GM12864 (cell line): ENCODE data around the gene SSR4.

ENCODE experiments used
- DNase-seq: peaks from one replicate; pipeline ENCODE4 v3.0.0-alpha.2; 2011; ENCODE audit warnings: low read depth
- H3K4me3 ChIP-seq: 2 replicates; pipeline ENCODE4 v1.5.1; 2011; ENCODE audit warnings: mild to moderate bottlenecking, low read depth, low read length, control low read depth
- TF ChIP-seq, protein P1 (sequence below): IDR thresholded peaks from 2 replicates; pipeline ENCODE4 v1.5.1; 2011; ENCODE audit warnings: low read depth, mild to moderate bottlenecking, moderate library complexity, low read length, control low read depth, inconsistent platforms; ENCODE audit errors: missing control alignments

SSR4 gene

DNA sequence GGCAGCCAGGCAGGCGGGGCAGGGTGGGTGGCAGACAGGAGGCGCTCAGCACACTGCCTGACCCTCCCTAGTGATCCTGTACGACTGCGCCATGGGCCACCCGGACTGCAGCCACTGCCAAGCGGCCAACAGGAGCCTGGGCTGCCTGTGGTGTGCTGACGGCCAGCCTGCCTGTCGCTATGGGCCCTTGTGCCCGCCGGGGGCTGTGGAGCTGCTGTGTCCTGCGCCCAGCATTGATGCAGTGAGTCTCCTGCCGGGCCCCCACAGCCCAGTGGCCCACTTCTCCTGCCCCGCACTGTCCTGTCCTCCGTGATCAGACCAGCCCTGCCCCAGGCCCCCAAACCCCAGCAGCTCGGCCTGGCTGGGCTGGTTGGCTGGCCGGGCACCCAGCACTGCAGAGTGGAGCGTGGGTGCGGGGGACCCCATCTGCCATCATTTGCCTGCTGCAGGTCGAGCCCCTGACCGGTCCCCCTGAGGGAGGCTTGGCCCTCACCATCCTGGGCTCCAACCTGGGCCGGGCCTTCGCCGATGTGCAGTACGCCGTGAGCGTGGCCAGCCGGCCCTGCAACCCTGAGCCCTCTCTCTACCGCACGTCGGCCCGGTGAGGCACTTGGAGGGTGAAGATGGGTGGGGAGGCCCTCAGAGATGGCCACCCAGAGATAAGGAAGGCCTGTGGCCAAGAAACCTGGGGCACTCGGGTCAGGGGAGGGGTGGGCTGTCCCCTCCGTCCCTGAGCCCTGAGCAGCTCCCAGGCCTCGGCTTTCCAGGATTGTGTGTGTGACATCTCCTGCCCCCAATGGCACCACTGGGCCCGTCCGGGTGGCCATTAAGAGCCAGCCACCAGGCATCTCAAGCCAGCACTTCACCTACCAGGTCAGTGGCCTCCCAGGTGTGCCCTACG is 22.8 kb upstream of the SSR4 start:
- TF ChIP-seq, protein P1, sequence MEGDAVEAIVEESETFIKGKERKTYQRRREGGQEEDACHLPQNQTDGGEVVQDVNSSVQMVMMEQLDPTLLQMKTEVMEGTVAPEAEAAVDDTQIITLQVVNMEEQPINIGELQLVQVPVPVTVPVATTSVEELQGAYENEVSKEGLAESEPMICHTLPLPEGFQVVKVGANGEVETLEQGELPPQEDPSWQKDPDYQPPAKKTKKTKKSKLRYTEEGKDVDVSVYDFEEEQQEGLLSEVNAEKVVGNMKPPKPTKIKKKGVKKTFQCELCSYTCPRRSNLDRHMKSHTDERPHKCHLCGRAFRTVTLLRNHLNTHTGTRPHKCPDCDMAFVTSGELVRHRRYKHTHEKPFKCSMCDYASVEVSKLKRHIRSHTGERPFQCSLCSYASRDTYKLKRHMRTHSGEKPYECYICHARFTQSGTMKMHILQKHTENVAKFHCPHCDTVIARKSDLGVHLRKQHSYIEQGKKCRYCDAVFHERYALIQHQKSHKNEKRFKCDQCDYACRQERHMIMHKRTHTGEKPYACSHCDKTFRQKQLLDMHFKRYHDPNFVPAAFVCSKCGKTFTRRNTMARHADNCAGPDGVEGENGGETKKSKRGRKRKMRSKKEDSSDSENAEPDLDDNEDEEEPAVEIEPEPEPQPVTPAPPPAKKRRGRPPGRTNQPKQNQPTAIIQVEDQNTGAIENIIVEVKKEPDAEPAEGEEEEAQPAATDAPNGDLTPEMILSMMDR = no peak
- no peak overlapping the region for H3K4me3 ChIP-seq
- DNase-seq = no peak

DNA sequence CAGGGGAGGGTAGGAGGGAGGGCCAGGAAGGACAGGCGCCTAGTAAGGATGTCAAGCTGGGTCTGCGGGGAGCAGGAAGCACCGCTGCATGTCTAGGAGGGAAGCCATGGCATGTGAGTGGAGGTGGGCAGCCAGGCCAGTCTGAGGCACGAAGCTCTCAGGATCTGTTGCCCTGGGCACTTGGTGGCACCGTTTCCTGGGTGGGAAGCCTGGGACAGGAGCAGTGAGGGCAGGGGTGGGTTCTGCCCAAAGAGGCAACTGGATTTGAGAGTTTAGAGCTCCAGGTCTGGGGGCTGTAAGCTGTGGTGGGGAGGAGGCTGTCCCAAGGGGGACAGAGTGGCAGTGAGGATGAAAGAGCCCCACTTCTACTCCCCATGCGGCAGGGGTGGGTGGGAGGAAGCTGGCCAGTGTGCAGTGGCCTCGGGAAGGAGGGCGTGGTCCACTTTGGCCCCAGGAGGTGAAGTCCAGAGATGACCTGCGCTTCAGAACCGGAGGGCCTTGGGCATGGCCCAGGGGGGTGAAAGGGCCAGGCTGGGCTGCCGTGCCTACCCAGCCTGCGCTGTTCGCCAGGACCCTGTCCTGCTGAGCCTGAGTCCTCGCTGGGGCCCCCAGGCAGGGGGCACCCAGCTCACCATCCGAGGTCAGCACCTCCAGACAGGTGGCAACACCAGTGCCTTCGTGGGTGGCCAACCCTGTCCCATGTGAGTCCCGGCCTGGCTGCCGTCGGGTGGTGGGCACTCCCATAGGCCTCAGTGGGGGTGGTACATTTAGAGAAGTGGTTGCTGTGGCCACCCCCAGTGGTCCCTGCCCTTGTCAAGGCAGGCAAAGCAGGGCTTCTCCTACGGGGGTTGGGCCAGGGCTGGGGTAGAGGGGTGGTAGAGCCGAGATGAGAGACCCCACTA is 21.9 kb upstream of the SSR4 start:
- TF ChIP-seq, protein P1 = no peak
- no peak overlapping the region for H3K4me3 ChIP-seq
- DNase-seq = no peak

DNA sequence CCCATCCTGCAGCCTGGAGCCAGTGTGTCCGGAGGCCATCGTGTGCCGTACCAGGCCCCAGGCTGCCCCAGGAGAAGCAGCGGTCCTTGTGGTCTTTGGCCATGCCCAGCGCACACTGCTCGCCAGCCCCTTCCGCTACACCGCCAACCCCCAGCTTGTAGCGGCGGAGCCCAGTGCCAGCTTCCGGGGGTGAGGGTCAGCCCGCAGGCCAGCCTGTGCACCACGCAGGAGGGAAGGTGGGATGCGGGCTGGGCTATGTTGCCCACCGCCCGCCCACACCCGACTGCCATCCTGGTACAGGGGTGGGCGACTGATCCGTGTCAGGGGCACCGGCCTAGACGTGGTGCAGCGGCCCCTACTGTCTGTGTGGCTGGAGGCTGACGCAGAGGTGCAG is 21.3 kb upstream of the SSR4 start:
- H3K4me3 ChIP-seq = no peak overlapping the region
- no peak for DNase-seq
- TF ChIP-seq, protein P1 = no peak

DNA sequence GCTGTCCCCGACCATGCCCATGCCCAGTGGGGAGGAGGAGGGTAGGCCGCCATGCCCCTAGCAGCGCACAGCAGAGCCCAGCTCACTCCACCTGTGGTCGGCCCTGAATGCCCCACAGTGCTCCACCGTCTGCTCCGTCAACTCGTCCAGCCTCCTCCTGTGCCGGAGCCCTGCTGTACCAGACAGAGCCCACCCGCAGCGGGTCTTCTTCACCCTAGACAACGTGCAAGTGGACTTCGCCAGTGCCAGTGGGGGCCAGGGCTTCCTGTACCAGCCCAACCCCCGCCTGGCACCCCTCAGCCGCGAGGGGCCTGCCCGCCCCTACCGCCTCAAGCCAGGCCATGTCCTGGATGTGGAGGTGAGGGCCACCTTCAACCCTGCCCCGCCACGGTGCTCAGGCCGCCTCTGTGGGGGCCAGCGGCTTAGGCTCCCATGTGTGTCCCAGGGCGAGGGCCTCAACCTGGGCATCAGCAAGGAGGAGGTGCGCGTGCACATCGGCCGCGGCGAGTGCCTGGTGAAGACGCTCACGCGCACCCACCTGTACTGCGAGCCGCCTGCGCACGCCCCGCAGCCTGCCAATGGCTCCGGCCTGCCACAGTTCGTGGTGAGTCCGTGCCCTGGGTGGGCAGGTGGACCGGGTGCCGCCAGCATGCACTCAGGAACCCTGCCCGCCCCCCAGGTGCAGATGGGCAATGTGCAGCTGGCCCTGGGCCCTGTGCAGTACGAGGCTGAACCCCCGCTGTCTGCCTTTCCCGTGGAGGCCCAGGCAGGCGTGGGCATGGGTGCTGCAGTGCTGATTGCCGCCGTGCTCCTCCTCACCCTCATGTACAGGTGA is 20.5 kb upstream of the SSR4 start:
- no peak overlapping the region for H3K4me3 ChIP-seq
- DNase-seq = no peak
- TF ChIP-seq, protein P1 = no peak

DNA sequence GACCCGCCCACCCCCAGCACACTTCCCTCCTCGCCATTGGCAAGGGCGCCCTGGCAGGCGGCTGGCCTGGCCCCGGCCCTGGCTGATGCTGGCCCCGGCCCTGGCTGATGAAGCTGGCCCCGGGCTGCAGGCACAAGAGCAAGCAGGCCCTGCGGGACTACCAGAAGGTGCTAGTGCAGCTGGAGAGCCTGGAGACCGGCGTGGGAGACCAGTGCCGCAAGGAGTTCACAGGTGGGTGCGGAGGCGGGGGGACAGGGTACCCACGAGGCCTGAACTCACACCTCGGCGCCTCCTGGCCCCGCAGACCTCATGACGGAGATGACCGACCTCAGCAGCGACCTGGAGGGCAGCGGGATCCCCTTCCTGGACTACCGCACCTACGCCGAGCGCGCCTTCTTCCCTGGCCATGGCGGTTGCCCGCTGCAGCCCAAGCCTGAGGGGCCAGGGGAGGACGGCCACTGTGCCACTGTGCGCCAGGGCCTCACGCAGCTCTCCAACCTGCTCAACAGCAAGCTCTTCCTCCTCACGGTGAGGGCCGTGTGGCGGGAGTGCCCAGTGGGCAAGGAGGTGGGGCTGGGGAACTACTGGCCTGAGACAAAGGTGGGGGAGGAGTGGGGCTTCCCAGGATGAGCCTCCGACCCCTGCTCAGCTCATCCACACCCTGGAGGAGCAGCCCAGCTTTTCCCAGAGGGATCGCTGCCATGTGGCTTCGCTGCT is 19.7 kb upstream of the SSR4 start:
- DNase-seq = no peak
- TF ChIP-seq, protein P1 = no peak
- H3K4me3 ChIP-seq = no peak overlapping the region
